Frontal cortex (tissue), 4 donors: ENCODE measurements around the gene SLC12A6. TPM values are rescaled to one million over a fixed set of nuclear protein-coding genes. Genes with fewer than 3 reads are reported as not detected.
A peak's percentile ranks its signal among the peaks of the same experiment; 100 is the strongest.
"Not testable (repeated sequence)": the region's sequence is repeated elsewhere in the genome, so short reads cannot be mapped to it uniquely, and the experiment has no call there.

Experiments
- DNase-seq, 2 donors: peaks; one replicate each; pipeline ENCODE4 v3.0.0; 2012; ENCODE audit warnings: low spot score in 2 of 2
- FAIRE-seq: peaks from 2 replicates; lab custom pipeline; 2012; peaks lifted over from hg19 to GRCh38; lab: Jason Lieb, UNC
- total RNA-seq: library from RNA; depleted of rRNA; stranded (reverse); fragments of >200 nt; gene quantifications from one replicate; pipeline ENCODE4 v1.2.3, GENCODE V29; 2014
- donor health status: control.
- donor health status: control.
- donor health status: control.

Gene SLC12A6
- 26.5 TPM for total RNA-seq

- FAIRE-seq (no peak), DNase-seq (peak; percentile 88 to 90)
These were observed at the start of gene SLC12A6 for GRCh38 chr15:34337557-34338306. Gene SLC12A6, minus strand, starts transcription at chr15:34337781. Its CDS starts 1,101 bp downstream, at chr15:34336680.

GRCh38 chr15:34381829-34382521 is 44.4 kb upstream of the SLC12A6 start:
- DNase-seq, FAIRE-seq: not testable (repeated sequence)

GRCh38 chr15:34380491-34380890 is 42.9 kb upstream of the SLC12A6 start:
- not testable (repeated sequence) for FAIRE-seq, DNase-seq

GRCh38 chr15:34376856-34377255 is 39.3 kb upstream of the SLC12A6 start:
- no peak for DNase-seq
- FAIRE-seq, result no peak

- DNase-seq, FAIRE-seq: not testable (repeated sequence)
These were observed 38.0 kb upstream of the SLC12A6 start for GRCh38 chr15:34375541-34375940.

- no peak for FAIRE-seq
- no peak for DNase-seq
These were observed 37.2 kb upstream of the SLC12A6 start for GRCh38 chr15:34374816-34375215.

DNA sequence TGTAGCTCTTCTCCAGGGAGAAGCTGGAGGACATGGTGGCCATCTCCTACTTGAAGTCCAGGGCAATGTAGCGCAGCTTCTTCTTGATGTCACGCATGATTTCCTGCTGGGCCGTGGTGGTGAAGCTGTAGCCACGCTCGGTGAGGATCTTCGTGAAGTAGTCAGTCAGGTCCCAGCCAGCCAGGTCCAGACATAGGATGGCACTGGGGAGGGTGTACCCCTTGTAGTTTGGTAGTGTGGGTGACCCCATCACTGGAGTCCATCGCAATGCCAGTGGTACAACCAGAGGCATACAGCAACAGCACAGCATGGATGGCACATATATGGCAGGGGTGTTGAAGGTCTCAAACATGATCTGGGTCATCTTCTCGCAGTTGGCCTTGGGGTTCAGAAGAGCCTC is 36.4 kb upstream of the SLC12A6 start:
- FAIRE-seq (no peak), DNase-seq (no peak)

GRCh38 chr15:34370643-34371042 is 33.1 kb upstream of the SLC12A6 start:
- DNase-seq (no peak), FAIRE-seq (no peak)

DNA sequence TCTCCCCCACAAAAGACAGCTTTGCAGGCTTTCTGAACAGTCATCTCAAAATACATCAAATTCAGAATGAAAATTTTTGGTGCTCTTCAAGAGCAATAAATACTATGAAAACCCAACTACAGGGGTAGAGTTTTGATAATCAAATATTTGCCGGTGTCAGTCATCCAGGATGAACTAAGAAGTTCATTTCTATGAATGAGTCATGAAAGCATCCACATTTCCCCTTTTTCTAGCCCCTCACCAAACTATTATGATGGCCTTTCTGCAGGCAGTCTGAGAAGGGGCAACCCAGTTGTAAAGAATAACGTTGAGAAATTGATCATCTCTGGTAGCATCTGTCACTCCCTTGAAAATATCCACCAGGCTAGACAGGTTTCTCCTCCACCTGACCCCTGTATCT is 32.5 kb upstream of the SLC12A6 start:
- no peak for DNase-seq
- no peak for FAIRE-seq

GRCh38 chr15:34367101-34368081 is 29.8 kb upstream of the SLC12A6 start, which contains the start of gene LPCAT4:
Gene LPCAT4, minus strand, starts transcription at chr15:34367196. Its CDS starts 96 bp downstream, at chr15:34367100.
- FAIRE-seq (no peak), DNase-seq (peak; percentile 93 to 94)

DNA sequence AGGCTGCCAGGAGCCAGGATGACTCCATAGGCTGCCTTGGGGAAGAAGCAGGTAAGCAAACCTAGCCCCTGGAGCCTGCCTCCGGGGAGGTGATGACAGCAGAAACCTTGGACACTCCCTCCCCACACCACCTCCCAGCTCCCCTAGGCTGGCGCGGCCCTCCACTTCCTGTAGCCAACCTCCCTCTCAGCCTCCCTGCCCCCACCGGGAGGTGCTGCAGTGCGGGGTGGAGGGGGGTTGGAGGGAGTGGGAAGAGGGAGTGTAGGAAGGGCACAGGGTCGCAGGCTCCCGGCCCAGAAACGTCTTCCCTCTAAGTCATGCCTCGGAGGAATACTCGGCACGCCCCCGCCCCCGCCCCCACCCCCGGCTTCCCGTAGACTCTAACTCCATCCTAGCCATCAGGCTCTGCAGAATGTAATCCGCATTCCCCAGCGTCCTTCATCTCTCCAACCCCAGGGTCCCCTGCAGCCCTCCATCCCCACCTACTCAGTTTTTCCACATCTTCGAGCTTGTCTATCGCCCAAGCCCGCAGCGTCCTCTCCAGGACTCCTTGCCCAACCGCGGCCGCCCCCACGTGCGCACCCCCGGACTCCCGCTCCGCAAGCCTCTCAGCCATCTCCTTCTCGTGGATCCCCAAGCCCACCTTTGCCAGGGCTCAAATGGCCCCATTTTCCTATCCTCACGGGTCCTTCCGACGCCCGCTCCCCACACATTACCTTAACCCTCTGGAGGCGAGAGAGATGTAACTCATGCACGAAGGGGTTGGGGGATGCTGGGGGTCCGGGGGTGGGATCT is 28.9 kb upstream of the SLC12A6 start:
- DNase-seq (peak in 1 of 2 donors; percentile 41), FAIRE-seq (no peak)

GRCh38 chr15:34365836-34366235 is 28.3 kb upstream of the SLC12A6 start:
- no peak for FAIRE-seq
- DNase-seq, result no peak

GRCh38 chr15:34365091-34365825 is 27.7 kb upstream of the SLC12A6 start:
- FAIRE-seq, result no peak
- no peak for DNase-seq

DNA sequence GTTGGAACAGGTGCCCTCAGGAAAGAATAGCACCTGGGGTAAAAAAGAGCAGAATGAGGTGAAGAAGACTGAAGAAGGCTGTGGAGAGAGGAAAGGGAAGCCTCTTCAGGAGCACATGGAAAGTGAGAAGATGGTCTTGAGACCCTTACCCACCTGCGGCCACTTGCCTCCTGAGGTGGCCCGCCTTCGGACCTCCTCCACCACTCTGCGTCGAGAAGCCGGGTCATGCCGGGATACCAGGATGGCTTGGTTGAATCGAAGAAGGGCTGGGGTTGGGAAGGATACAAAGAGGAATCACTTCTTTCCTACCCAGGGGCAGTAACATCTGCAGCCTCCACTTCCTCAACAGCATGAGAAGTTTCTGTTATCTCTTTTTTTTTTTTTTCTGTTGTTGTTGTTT is 26.5 kb upstream of the SLC12A6 start:
- no peak for FAIRE-seq
- DNase-seq, result no peak

GRCh38 chr15:34362047-34362773 is 24.6 kb upstream of the SLC12A6 start:
- FAIRE-seq (no peak), DNase-seq (no peak)

DNA sequence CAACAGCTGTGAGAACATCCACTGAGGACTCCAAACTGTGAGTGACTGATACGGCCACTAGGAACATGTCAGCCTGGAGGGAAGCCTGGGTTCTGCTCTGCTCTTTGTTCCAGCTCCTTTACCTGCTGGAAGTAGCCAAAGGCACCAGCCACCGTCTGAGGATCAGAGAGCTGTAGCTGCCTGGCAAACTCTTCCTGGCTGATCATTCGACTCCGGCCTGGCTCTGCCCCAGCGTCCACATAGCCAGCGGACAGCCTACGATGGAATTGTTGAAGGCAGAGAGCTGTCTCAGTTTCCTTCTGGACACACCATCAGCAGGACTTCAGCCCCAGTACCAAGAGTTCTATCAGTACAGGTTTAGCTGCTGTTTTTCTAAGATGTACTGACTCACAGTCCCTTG is 23.7 kb upstream of the SLC12A6 start:
- DNase-seq (no peak), FAIRE-seq (no peak)

DNA sequence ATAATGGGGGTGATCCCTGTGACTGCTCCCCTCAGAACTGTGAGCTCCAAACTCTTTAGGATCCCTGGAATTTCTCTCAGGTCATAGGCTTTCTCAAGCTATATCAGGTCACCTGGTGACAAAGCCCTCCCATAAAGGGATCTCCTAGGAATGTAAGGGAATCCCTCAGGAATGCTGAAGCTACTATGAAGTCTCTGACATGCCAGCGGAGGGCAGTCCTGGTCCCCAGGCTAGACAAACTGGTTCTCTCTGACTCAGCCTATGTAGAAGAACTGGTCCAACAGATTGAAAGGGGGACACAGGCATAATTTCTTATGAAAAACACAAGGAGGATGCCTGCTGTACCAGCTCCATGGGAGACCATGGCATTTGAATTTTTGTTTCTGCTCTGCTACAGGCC is 22.7 kb upstream of the SLC12A6 start:
- FAIRE-seq (no peak), DNase-seq (no peak)

DNA sequence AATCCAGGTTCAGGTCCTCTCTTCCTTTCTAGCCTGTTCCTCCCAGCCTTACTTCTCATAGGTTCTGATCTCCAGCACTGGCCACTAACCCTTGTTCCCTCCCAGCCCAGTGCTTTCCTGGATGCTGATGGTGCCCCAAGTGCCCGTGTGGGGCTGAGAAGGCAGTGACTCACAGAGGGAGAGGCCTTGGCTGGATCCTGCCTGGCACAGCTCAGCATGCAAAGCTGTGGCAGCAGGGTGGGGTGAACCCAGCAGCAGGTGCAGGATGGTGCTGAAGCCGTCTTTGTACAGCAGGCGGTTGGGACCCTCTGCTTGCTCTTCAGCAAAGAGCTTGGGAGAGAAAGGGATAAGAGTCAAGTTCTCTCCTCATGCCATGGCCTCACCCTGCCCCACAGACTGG is 21.8 kb upstream of the SLC12A6 start:
- no peak for FAIRE-seq
- DNase-seq, result no peak
